ENCODE results near the gene MS4A8.
"Not testable (repeated sequence)": the region's sequence is repeated elsewhere in the genome, so short reads cannot be mapped to it uniquely, and the experiment has no call there.

Gene MS4A8

GRCh38 chr11:60699284-60699691 is at the start of gene MS4A8:
Gene MS4A8 (plus strand): TSS chr11:60699612. CDS start chr11:60700861, 1,249 bp downstream.
- DNase-seq (ENCODE audit: low read depth in 2 of 2) = no peak

- no peak for DNase-seq (ENCODE audit: low read depth in 2 of 2)
Measured at GRCh38 chr11:60657888-60658287, 41.5 kb upstream of the MS4A8 start.

GRCh38 chr11:60658409-60658808 is 41.0 kb upstream of the MS4A8 start:
- DNase-seq (ENCODE audit: low read depth in 2 of 2) = no peak

GRCh38 chr11:60672255-60672654 is 27.2 kb upstream of the MS4A8 start:
- DNase-seq (ENCODE audit: low read depth in 2 of 2) = no peak

- DNase-seq (ENCODE audit: low read depth in 2 of 2) = not testable (repeated sequence)
Measured at GRCh38 chr11:60678231-60678630, 21.2 kb upstream of the MS4A8 start.

- DNase-seq (ENCODE audit: low read depth in 2 of 2) = no peak
Measured at GRCh38 chr11:60679879-60680278, 19.5 kb upstream of the MS4A8 start.

- DNase-seq (ENCODE audit: low read depth in 2 of 2) = no peak
Measured at GRCh38 chr11:60680455-60681119, 18.8 kb upstream of the MS4A8 start.

- DNase-seq (ENCODE audit: low read depth in 2 of 2) = not testable (repeated sequence)
Measured at GRCh38 chr11:60684541-60684848, 14.9 kb upstream of the MS4A8 start.

- DNase-seq (ENCODE audit: low read depth in 2 of 2) = no peak
Measured at GRCh38 chr11:60691661-60692060, 7.8 kb upstream of the MS4A8 start.

GRCh38 chr11:60699936-60700335 is 524 bp downstream of the MS4A8 start:
- DNase-seq (ENCODE audit: low read depth in 2 of 2) = no peak

- DNase-seq (ENCODE audit: low read depth in 2 of 2) = no peak
Measured at GRCh38 chr11:60700689-60701468, 1.5 kb downstream of the MS4A8 start.

- no peak for DNase-seq (ENCODE audit: low read depth in 2 of 2)
Measured at GRCh38 chr11:60701469-60701818, 2.0 kb downstream of the MS4A8 start.

- DNase-seq (ENCODE audit: low read depth in 2 of 2) = no peak
Measured at GRCh38 chr11:60703374-60703773, 4.0 kb downstream of the MS4A8 start.

- DNase-seq (ENCODE audit: low read depth in 2 of 2) = no peak
Measured at GRCh38 chr11:60705895-60706294, 6.5 kb downstream of the MS4A8 start.

- no peak for DNase-seq (ENCODE audit: low read depth in 2 of 2)
Measured at GRCh38 chr11:60706931-60707330, 7.5 kb downstream of the MS4A8 start.

GRCh38 chr11:60710482-60710881 is 11.1 kb downstream of the MS4A8 start:
- no peak for DNase-seq (ENCODE audit: low read depth in 2 of 2)

GRCh38 chr11:60711276-60711675 is 11.9 kb downstream of the MS4A8 start:
- no peak for DNase-seq (ENCODE audit: low read depth in 2 of 2)

- DNase-seq (ENCODE audit: low read depth in 2 of 2) = not testable (repeated sequence)
Measured at GRCh38 chr11:60713423-60713822, 14.0 kb downstream of the MS4A8 start.

- DNase-seq (ENCODE audit: low read depth in 2 of 2) = no peak
Measured at GRCh38 chr11:60717956-60718355, 18.5 kb downstream of the MS4A8 start.

GRCh38 chr11:60718524-60719316 is 19.3 kb downstream of the MS4A8 start:
- no peak for DNase-seq (ENCODE audit: low read depth in 2 of 2)

GRCh38 chr11:60719391-60719790 is 20.0 kb downstream of the MS4A8 start:
- no peak for DNase-seq (ENCODE audit: low read depth in 2 of 2)

- DNase-seq (ENCODE audit: low read depth in 2 of 2) = no peak
Measured at GRCh38 chr11:60720460-60720859, 21.0 kb downstream of the MS4A8 start.

GRCh38 chr11:60724420-60724819 is 25.0 kb downstream of the MS4A8 start, which contains the start of gene MS4A18:
Gene MS4A18 (plus strand): TSS chr11:60724720.
- DNase-seq (ENCODE audit: low read depth in 2 of 2) = no peak
